IMR-90 (cell line): ENCODE data around the gene ASH1L.

Experiments used
- CEBPB ChIP-seq: IDR thresholded peaks from 2 replicates; pipeline ENCODE4 v1.6.1; 2012; ENCODE audit warnings: low read depth, low read length, improper control_type of control experiment
- MAFK ChIP-seq: IDR thresholded peaks from 2 replicates; pipeline ENCODE4 v1.6.1; 2012; ENCODE audit warnings: low read depth, low read length, improper control_type of control experiment
- MXI1 ChIP-seq: IDR thresholded peaks from 2 replicates; pipeline ENCODE4 v1.6.1; 2012; ENCODE audit warnings: low read depth, mild to moderate bottlenecking, low read length, moderate library complexity, borderline replicate concordance
- POLR2A ChIP-seq: IDR thresholded peaks from 2 replicates; pipeline ENCODE4 v1.6.1; 2012; ENCODE audit warnings: mild to moderate bottlenecking, low read depth, low read length
- RFX5 ChIP-seq: IDR thresholded peaks from 2 replicates; pipeline ENCODE4 v1.8.0; 2012; ENCODE audit warnings: low read depth, mild to moderate bottlenecking, low read length, moderate library complexity
- SMC3 ChIP-seq: fragments of 150-350 bp; IDR thresholded peaks from 2 replicates; pipeline ENCODE4 v1.6.1; 2016; ENCODE audit warnings: low read depth, mild to moderate bottlenecking, antibody characterized with exemption, low read length, moderate library complexity
- TF ChIP-seq, protein P1 (sequence below): conservative IDR thresholded peaks from 2 replicates; pipeline ENCODE4 v1.5.1; 2012; ENCODE audit warnings: mild to moderate bottlenecking, low read depth, low read length, improper control_type of control experiment
- TF ChIP-seq, protein P2 (sequence below): fragments of 150-350 bp; IDR thresholded peaks from 2 replicates; pipeline ENCODE4 v1.6.1; 2017; ENCODE audit warnings: mild to moderate bottlenecking, antibody characterized with exemption, low read length, low read depth

DNA sequence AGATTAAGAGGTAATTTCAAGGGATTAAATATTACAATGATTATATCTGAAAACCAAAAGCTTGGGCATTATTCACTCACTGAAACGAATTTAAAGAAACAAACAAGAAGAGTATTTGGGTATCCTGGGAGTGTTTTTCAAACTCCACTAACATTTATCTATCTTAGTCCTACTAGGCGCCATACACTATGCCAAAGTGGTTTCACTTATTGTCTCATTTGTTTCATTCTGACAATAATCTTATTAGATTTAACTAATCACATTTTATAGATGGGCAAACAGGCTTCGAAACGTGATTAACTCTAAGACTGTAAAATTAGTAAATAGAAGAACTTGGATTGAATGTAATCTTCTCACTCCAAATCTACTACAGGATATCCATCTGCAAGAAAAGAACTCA lies 25.4 kb downstream of the ASH1L start:
- TF ChIP-seq, protein P1, sequence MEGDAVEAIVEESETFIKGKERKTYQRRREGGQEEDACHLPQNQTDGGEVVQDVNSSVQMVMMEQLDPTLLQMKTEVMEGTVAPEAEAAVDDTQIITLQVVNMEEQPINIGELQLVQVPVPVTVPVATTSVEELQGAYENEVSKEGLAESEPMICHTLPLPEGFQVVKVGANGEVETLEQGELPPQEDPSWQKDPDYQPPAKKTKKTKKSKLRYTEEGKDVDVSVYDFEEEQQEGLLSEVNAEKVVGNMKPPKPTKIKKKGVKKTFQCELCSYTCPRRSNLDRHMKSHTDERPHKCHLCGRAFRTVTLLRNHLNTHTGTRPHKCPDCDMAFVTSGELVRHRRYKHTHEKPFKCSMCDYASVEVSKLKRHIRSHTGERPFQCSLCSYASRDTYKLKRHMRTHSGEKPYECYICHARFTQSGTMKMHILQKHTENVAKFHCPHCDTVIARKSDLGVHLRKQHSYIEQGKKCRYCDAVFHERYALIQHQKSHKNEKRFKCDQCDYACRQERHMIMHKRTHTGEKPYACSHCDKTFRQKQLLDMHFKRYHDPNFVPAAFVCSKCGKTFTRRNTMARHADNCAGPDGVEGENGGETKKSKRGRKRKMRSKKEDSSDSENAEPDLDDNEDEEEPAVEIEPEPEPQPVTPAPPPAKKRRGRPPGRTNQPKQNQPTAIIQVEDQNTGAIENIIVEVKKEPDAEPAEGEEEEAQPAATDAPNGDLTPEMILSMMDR, result no peak
- no peak for TF ChIP-seq MAFK
- TF ChIP-seq POLR2A, result no peak
- TF ChIP-seq RFX5, result no peak
- TF ChIP-seq SMC3, result no peak
- no peak for TF ChIP-seq MXI1
- TF ChIP-seq CEBPB, result no peak
- TF ChIP-seq, protein P2, sequence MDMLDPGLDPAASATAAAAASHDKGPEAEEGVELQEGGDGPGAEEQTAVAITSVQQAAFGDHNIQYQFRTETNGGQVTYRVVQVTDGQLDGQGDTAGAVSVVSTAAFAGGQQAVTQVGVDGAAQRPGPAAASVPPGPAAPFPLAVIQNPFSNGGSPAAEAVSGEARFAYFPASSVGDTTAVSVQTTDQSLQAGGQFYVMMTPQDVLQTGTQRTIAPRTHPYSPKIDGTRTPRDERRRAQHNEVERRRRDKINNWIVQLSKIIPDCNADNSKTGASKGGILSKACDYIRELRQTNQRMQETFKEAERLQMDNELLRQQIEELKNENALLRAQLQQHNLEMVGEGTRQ, result no peak
